Measurements from ENCODE around the gene FLAD1.

Gene FLAD1

GRCh38 chr1:155018617-155019348, 35.6 kb downstream of the FLAD1 start:
- DNase-seq = no peak

GRCh38 chr1:155019377-155020245, 36.5 kb downstream of the FLAD1 start:
- no peak for DNase-seq

GRCh38 chr1:155022136-155022926, 39.2 kb downstream of the FLAD1 start:
- DNase-seq = no peak

- no peak for DNase-seq
These were observed 39.7 kb downstream of the FLAD1 start for GRCh38 chr1:155022927-155023236.

GRCh38 chr1:155023627-155024026, 40.5 kb downstream of the FLAD1 start:
- no peak for DNase-seq

GRCh38 chr1:155024315-155024714, 41.2 kb downstream of the FLAD1 start:
- DNase-seq = no peak

- DNase-seq = no peak
These were observed 43.0 kb downstream of the FLAD1 start for GRCh38 chr1:155026154-155026553.

GRCh38 chr1:155026588-155026987, 43.4 kb downstream of the FLAD1 start:
- DNase-seq = no peak

- DNase-seq = no peak
These were observed 46.5 kb downstream of the FLAD1 start for GRCh38 chr1:155029513-155030242.

- no peak for DNase-seq
These were observed 47.2 kb downstream of the FLAD1 start for GRCh38 chr1:155030243-155030795.

- DNase-seq = no peak
These were observed 47.8 kb downstream of the FLAD1 start for GRCh38 chr1:155030899-155031298.

GRCh38 chr1:155032886-155033285, 49.7 kb downstream of the FLAD1 start:
- DNase-seq = no peak

- no peak for DNase-seq
These were observed 50.4 kb downstream of the FLAD1 start, which contains the start of the genes DCST1 and DCST2 for GRCh38 chr1:155033524-155033923. Gene DCST1, plus strand, starts transcription at chr1:155033824. Its CDS starts 213 bp downstream, at chr1:155034037. Gene DCST2, minus strand, starts transcription at chr1:155033781. Its CDS starts 80 bp downstream, at chr1:155033701.

- DNase-seq = no peak
These were observed 51.4 kb downstream of the FLAD1 start for GRCh38 chr1:155034318-155035208.

- no peak for DNase-seq
These were observed 52.8 kb downstream of the FLAD1 start for GRCh38 chr1:155035936-155036335.

GRCh38 chr1:155037043-155037442, 53.9 kb downstream of the FLAD1 start:
- no peak for DNase-seq

- no peak for DNase-seq
These were observed 54.8 kb downstream of the FLAD1 start for GRCh38 chr1:155037851-155038441.

- DNase-seq = no peak
These were observed 55.6 kb downstream of the FLAD1 start for GRCh38 chr1:155038602-155039307.

GRCh38 chr1:155039308-155039669, 56.1 kb downstream of the FLAD1 start:
- DNase-seq = no peak
